Measurements from ENCODE around the gene TUBGCP2.

TUBGCP2 gene

GRCh38 chr10:133307776-133308420 lies 774 bp downstream of the TUBGCP2 start:
- Histone ChIP-seq H3K4me1 (ENCODE audit: control insufficient read depth, low read depth, low read length) (no peaks in the 10 kb centered on the region), H3K9ac (ENCODE audit: low read length) (peak overlapping the region; percentile 71), H3K36me3 (ENCODE audit: control insufficient read depth, low read depth, low read length) (peaks cover 26% of the 10 kb centered on the region), H3K27me3 (ENCODE audit: control insufficient read depth, insufficient read depth, low read length) (no peaks in the 10 kb centered on the region), H3K9me3 (ENCODE audit: control insufficient read depth, low read depth, low read length) (no peaks in the 10 kb centered on the region), H3K4me3 (ENCODE audit: low read length) (peak overlapping the region; percentile 96), H3K27ac (ENCODE audit: low read length) (no peak overlapping the region)

- no peak overlapping the region for H3K9ac ChIP-seq (ENCODE audit: low read length)
- H3K36me3 ChIP-seq (ENCODE audit: control insufficient read depth, low read depth, low read length) = peaks cover 21% of the 10 kb centered on the region
- no peak overlapping the region for H3K27ac ChIP-seq (ENCODE audit: low read length)
- no peaks in the 10 kb centered on the region for H3K27me3 ChIP-seq (ENCODE audit: control insufficient read depth, insufficient read depth, low read length)
- H3K4me1 ChIP-seq (ENCODE audit: control insufficient read depth, low read depth, low read length) = no peaks in the 10 kb centered on the region
- H3K4me3 ChIP-seq (ENCODE audit: low read length) = no peak overlapping the region
- no peaks in the 10 kb centered on the region for H3K9me3 ChIP-seq (ENCODE audit: control insufficient read depth, low read depth, low read length)
Observed at GRCh38 chr10:133306941-133307379, 1.7 kb downstream of the TUBGCP2 start.

- Histone ChIP-seq H3K9ac (ENCODE audit: low read length) (no peak overlapping the region), H3K36me3 (ENCODE audit: control insufficient read depth, low read depth, low read length) (peaks cover 13% of the 10 kb centered on the region), H3K4me3 (ENCODE audit: low read length) (no peak overlapping the region), H3K27me3 (ENCODE audit: control insufficient read depth, insufficient read depth, low read length) (no peaks in the 10 kb centered on the region), H3K4me1 (ENCODE audit: control insufficient read depth, low read depth, low read length) (no peaks in the 10 kb centered on the region), H3K9me3 (ENCODE audit: control insufficient read depth, low read depth, low read length) (no peaks in the 10 kb centered on the region), H3K27ac (ENCODE audit: low read length) (no peak overlapping the region)
Observed at GRCh38 chr10:133306097-133306476, 2.6 kb downstream of the TUBGCP2 start.

DNA sequence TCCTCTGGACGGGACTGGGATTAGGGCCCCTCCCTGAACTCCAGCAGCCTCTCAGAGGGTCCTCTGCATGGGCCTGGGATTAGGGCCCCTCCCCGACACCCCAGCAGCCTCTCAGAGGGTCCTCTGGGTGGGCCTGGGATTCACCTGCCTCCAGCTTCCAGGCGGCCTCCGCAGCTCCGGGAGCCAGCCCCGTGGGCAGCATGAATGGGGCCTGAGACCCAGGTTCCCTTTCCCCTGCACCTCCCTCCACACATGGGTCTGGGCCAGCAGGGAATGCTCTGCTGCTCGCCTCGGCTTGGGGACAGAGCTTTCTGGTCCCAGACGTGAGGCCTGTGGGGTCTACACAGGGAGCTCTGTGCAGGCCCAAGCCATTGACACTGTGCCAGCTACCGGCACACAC lies 5.5 kb downstream of the TUBGCP2 start:
- no peaks in the 10 kb centered on the region for H3K9me3 ChIP-seq (ENCODE audit: control insufficient read depth, low read depth, low read length)
- no peak overlapping the region for H3K27ac ChIP-seq (ENCODE audit: low read length)
- H3K36me3 ChIP-seq (ENCODE audit: control insufficient read depth, low read depth, low read length) = peaks cover 19% of the 10 kb centered on the region
- no peak overlapping the region for H3K4me3 ChIP-seq (ENCODE audit: low read length)
- no peaks in the 10 kb centered on the region for H3K27me3 ChIP-seq (ENCODE audit: control insufficient read depth, insufficient read depth, low read length)
- H3K4me1 ChIP-seq (ENCODE audit: control insufficient read depth, low read depth, low read length) = no peaks in the 10 kb centered on the region
- H3K9ac ChIP-seq (ENCODE audit: low read length) = no peak overlapping the region

DNA sequence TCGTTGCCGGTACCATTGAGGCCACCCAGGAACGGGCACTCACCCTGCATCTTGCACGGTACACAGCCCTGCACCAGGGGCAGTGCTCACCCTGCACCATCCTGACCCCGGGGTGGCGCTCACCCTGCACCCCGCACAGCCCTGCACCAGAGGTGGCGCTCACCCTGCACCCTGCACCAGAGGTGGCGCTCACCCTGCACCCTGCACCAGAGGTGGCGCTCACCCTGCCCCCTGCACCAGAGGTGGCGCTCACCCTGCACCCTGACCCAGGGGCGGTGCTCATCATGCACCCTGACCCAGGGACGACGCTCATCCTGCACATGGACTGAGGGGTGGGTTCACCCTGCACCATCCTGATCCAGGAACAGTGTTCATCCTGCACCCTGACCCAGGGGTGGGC lies 6.4 kb downstream of the TUBGCP2 start:
- Histone ChIP-seq H3K27ac (ENCODE audit: low read length) (no peak overlapping the region), H3K27me3 (ENCODE audit: control insufficient read depth, insufficient read depth, low read length) (no peaks in the 10 kb centered on the region), H3K4me3 (ENCODE audit: low read length) (no peak overlapping the region), H3K36me3 (ENCODE audit: control insufficient read depth, low read depth, low read length) (peaks cover 28% of the 10 kb centered on the region), H3K9ac (ENCODE audit: low read length) (no peak overlapping the region), H3K9me3 (ENCODE audit: control insufficient read depth, low read depth, low read length) (no peaks in the 10 kb centered on the region), H3K4me1 (ENCODE audit: control insufficient read depth, low read depth, low read length) (no peaks in the 10 kb centered on the region)

GRCh38 chr10:133299738-133300137 lies 8.9 kb downstream of the TUBGCP2 start:
- no peak overlapping the region for H3K9ac ChIP-seq (ENCODE audit: low read length)
- H3K9me3 ChIP-seq (ENCODE audit: control insufficient read depth, low read depth, low read length) = no peaks in the 10 kb centered on the region
- no peaks in the 10 kb centered on the region for H3K27me3 ChIP-seq (ENCODE audit: control insufficient read depth, insufficient read depth, low read length)
- peaks cover 44% of the 10 kb centered on the region for H3K36me3 ChIP-seq (ENCODE audit: control insufficient read depth, low read depth, low read length)
- no peaks in the 10 kb centered on the region for H3K4me1 ChIP-seq (ENCODE audit: control insufficient read depth, low read depth, low read length)
- no peak overlapping the region for H3K27ac ChIP-seq (ENCODE audit: low read length)
- no peak overlapping the region for H3K4me3 ChIP-seq (ENCODE audit: low read length)

DNA sequence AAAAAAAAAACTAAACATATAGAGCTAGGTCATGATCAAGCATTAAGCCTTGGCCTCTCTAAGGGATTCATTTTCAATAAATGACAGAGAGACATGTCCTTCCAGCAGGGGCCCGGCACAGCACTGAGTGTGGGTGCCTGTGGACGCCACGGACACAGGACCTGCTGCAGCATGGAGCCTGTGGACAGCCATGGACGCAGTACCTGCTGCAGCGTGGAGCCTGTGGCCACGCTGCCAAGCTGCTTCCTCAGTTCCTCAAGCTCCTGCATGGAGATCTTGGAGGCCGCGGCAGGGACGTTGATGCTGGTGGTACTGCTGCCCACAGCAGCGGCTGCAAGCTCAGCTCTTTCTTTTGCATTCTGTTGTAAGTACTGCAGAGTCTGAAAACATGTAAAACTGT lies 9.4 kb downstream of the TUBGCP2 start:
- peaks cover 49% of the 10 kb centered on the region for H3K36me3 ChIP-seq (ENCODE audit: control insufficient read depth, low read depth, low read length)

DNA sequence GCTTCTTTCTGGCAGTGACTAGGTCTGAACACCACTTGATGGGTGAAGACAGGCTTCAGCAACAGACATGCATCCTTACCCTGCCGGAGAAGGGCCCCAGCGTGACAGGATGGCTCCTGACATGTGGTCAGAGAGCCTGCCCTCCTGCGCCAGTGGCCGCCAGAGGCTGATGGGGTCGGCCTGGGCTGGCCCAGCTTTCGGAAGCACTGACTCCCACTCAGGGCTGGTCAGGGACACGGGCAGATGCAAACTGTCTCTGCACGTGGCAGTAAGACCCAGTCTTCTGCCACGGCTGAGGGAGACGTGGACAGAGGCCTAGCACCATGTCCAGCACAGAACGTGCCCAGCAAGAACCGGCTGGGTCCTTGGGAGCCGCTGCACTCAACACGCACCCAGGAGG lies 10.2 kb downstream of the TUBGCP2 start:
- H3K4me1 ChIP-seq (ENCODE audit: control insufficient read depth, low read depth, low read length) = no peaks in the 10 kb centered on the region
- no peak overlapping the region for H3K4me3 ChIP-seq (ENCODE audit: low read length)
- H3K27ac ChIP-seq (ENCODE audit: low read length) = no peak overlapping the region
- H3K27me3 ChIP-seq (ENCODE audit: control insufficient read depth, insufficient read depth, low read length) = no peaks in the 10 kb centered on the region
- no peaks in the 10 kb centered on the region for H3K9me3 ChIP-seq (ENCODE audit: control insufficient read depth, low read depth, low read length)
- peaks cover 56% of the 10 kb centered on the region for H3K36me3 ChIP-seq (ENCODE audit: control insufficient read depth, low read depth, low read length)
- H3K9ac ChIP-seq (ENCODE audit: low read length) = no peak overlapping the region

More for the DNA sequence above, 9.4 kb downstream of the TUBGCP2 start:
- no peaks in the 10 kb centered on the region for H3K4me1 ChIP-seq (ENCODE audit: control insufficient read depth, low read depth, low read length)
- no peaks in the 10 kb centered on the region for H3K27me3 ChIP-seq (ENCODE audit: control insufficient read depth, insufficient read depth, low read length)
- H3K9ac ChIP-seq (ENCODE audit: low read length) = no peak overlapping the region
- H3K27ac ChIP-seq (ENCODE audit: low read length) = no peak overlapping the region
- H3K4me3 ChIP-seq (ENCODE audit: low read length) = no peak overlapping the region
- no peaks in the 10 kb centered on the region for H3K9me3 ChIP-seq (ENCODE audit: control insufficient read depth, low read depth, low read length)

DNA sequence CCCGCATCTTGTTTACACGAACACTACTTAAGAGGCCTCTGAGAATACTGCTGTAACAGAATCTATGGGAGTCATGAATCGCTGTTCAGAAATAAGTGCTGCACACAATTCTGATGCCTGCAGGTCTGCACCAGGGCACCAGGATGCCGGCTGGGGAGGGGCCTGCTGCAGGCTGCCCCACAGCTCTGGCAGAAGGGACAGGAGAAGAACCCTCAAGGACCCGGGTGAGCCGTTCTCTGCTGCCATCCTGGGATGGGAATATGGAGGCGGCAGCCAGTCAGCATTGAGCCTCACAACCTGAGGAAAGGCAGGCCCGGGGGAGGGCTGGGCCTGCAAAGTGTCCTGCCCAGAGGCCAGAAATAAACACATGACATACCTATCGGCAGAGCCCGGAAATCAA lies 11.2 kb downstream of the TUBGCP2 start:
- no peaks in the 10 kb centered on the region for H3K9me3 ChIP-seq (ENCODE audit: control insufficient read depth, low read depth, low read length)
- H3K36me3 ChIP-seq (ENCODE audit: control insufficient read depth, low read depth, low read length) = peaks cover 64% of the 10 kb centered on the region
- no peaks in the 10 kb centered on the region for H3K4me1 ChIP-seq (ENCODE audit: control insufficient read depth, low read depth, low read length)
- H3K27ac ChIP-seq (ENCODE audit: low read length) = no peak overlapping the region
- H3K27me3 ChIP-seq (ENCODE audit: control insufficient read depth, insufficient read depth, low read length) = no peaks in the 10 kb centered on the region
- H3K4me3 ChIP-seq (ENCODE audit: low read length) = no peak overlapping the region
- no peak overlapping the region for H3K9ac ChIP-seq (ENCODE audit: low read length)

GRCh38 chr10:133295426-133296320 lies 13.0 kb downstream of the TUBGCP2 start:
- peaks cover 71% of the 10 kb centered on the region for H3K36me3 ChIP-seq (ENCODE audit: control insufficient read depth, low read depth, low read length)
- H3K4me3 ChIP-seq (ENCODE audit: low read length) = no peak overlapping the region
- H3K27ac ChIP-seq (ENCODE audit: low read length) = no peak overlapping the region
- no peaks in the 10 kb centered on the region for H3K4me1 ChIP-seq (ENCODE audit: control insufficient read depth, low read depth, low read length)
- no peaks in the 10 kb centered on the region for H3K27me3 ChIP-seq (ENCODE audit: control insufficient read depth, insufficient read depth, low read length)
- H3K9ac ChIP-seq (ENCODE audit: low read length) = no peak overlapping the region
- no peaks in the 10 kb centered on the region for H3K9me3 ChIP-seq (ENCODE audit: control insufficient read depth, low read depth, low read length)

GRCh38 chr10:133294189-133294588 lies 14.5 kb downstream of the TUBGCP2 start:
- H3K27ac ChIP-seq (ENCODE audit: low read length) = no peak overlapping the region
- H3K36me3 ChIP-seq (ENCODE audit: control insufficient read depth, low read depth, low read length) = peaks cover 72% of the 10 kb centered on the region
- no peaks in the 10 kb centered on the region for H3K27me3 ChIP-seq (ENCODE audit: control insufficient read depth, insufficient read depth, low read length)
- no peaks in the 10 kb centered on the region for H3K9me3 ChIP-seq (ENCODE audit: control insufficient read depth, low read depth, low read length)
- no peak overlapping the region for H3K4me3 ChIP-seq (ENCODE audit: low read length)
- H3K4me1 ChIP-seq (ENCODE audit: control insufficient read depth, low read depth, low read length) = no peaks in the 10 kb centered on the region
- H3K9ac ChIP-seq (ENCODE audit: low read length) = no peak overlapping the region

DNA sequence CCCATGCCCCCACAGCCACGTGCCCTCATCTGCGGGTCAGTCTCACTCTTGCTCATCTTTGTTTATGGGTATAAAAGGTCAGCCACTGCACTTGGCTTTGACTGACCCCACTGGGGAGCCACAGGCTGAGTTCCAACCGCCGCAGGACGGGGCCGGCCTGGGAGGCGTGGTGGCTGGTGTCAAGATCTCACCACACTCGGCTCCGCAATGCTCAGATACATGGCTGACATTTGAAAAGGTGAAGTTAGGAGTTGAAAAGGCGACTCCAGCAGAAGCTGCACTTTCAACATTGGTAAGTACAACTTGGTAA lies 14.9 kb downstream of the TUBGCP2 start:
- Histone ChIP-seq H3K27me3 (ENCODE audit: control insufficient read depth, insufficient read depth, low read length) (no peaks in the 10 kb centered on the region), H3K9me3 (ENCODE audit: control insufficient read depth, low read depth, low read length) (no peaks in the 10 kb centered on the region), H3K27ac (ENCODE audit: low read length) (no peak overlapping the region), H3K4me3 (ENCODE audit: low read length) (no peak overlapping the region), H3K36me3 (ENCODE audit: control insufficient read depth, low read depth, low read length) (peaks cover 72% of the 10 kb centered on the region), H3K9ac (ENCODE audit: low read length) (no peak overlapping the region), H3K4me1 (ENCODE audit: control insufficient read depth, low read depth, low read length) (no peaks in the 10 kb centered on the region)

Measured in iPS-18a (cell line).